Posterior cingulate gyrus (tissue), 11 donors: Measurements from ENCODE around the gene DMWD.
"Not testable (repeated sequence)": the region's sequence is repeated elsewhere in the genome, so short reads cannot be mapped to it uniquely, and the experiment has no call there.

Experiments used
- DNase-seq, 10 donors: peaks; one replicate each; pipeline versions ENCODE4 v3.0.0 to v3.0.0-alpha.2; 2020 to 2021; ENCODE audit warnings: mixed read lengths in 3 of 10
- intact Hi-C: fragments of 100-400 bp; cut with DNase I; formaldehyde crosslinking; loops from one replicate; pipeline ENCODE4 v1.15.1; 2023

Gene DMWD

DNA sequence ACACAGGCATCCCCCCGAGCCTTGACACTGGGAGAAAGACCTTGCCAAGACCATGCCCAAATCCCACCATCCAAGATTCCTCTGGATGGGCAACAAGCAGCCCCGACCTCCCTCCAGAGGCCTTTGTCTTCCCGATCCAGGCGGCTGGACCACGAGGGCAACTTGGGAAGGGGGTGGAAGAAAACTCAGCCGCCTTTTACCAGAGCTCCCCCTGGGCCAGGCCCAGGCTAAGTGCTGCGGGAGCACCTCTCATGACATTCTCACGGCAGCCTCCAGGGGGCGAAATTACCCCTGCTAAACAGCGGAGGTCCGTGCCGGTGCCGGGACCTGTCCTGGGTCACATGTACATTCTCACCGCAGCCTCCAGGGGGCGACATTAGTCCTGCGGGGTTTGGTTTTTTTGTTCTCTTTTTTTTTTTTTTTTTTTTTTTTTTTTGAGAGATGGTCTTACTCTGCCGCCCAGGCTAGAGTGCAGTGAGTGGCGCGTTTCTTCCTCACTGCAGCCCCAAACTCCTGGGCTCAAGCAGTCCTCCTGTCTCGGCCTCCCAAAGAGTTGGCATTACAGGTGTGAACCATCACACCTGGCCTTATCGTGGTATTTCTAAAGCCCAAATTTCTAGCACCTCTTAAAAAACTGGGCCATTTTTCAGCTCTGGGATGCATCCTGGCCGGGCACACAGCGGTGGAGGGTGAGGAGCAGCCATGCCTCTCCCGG, 24.5 kb upstream of the DMWD start:
- intact Hi-C loops, result no loop called here

DNA sequence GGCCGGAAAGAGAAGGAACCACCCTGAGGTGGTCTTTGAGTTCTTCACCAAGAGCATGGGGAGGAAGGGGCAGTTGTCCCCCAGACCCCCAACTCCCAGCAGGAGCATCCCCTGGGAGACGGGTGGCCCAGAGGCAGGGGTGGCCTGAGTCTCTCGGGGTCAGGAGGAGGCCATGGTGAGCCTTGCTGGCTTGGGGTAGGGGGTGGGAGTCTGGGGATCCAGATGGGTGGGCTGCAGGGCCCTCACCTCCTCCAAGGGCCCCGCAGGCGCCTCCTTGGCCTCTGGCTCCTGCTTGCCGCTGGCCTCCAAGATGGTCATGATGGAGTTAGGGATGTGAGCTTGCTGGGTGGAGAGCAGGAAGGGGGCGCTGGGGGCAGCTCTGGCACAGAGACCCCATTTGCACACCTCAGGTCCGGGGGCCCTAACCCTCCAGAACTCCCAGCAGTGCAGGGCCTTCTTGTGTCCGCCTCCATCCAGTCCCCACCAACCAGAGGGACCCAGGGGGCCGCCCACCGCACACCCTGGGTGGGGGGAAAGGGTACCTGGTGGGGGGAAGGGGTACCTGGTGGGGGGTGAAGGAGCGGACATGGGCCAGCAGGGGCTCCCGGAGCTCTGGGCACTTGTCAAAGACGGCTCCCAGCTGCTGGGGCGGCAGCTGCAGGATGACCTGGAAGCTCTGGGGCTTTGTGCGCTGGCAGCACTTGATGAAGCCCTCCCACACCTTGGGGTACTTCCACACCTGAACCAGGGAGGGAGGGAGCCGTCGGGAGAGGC, 23.8 kb upstream of the DMWD start:
- intact Hi-C loops, result no loop called here
- no peak for DNase-seq

More for the DNA sequence above, 24.5 kb upstream of the DMWD start:
- peak; percentile 67 to 97 (median 85) for DNase-seq

DNA sequence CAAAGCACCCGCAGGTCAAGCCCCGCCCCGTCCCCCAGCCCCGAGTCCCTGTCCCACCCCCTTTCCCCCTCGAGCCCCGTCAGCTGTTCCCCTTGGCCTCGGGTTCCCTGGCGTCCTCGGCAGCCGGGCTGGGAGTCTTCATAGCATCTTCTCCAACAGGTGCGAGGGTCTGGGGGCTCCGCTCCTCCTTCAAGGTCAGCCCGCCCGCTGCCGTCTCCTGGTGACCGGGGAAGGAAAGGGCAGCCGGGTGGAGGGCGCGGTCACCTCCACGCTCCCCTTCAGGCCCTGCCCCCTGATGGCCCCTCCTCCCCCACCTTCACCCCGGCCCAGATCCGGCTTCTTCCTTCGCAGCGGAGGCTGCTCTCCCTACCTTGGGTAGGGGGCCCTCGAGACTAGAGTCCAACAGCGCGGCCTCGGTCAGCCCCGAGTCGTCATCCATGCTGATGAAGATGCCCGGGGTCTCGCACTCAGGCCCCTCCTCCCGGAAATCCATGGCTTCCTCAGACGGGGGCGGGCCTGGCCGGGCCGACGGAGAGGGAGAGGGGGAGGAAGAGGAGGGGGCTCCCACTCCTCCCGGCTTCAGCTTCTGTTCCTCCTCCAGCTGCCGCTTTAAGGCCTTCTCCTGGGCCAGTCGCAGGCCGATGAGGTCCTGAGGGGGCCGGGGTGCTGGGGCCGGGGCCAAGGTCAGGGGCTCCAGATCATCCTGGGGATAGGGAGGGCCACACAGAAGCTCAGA, 23.0 kb upstream of the DMWD start:
- intact Hi-C loops, result no loop called here
- no peak for DNase-seq

DNA sequence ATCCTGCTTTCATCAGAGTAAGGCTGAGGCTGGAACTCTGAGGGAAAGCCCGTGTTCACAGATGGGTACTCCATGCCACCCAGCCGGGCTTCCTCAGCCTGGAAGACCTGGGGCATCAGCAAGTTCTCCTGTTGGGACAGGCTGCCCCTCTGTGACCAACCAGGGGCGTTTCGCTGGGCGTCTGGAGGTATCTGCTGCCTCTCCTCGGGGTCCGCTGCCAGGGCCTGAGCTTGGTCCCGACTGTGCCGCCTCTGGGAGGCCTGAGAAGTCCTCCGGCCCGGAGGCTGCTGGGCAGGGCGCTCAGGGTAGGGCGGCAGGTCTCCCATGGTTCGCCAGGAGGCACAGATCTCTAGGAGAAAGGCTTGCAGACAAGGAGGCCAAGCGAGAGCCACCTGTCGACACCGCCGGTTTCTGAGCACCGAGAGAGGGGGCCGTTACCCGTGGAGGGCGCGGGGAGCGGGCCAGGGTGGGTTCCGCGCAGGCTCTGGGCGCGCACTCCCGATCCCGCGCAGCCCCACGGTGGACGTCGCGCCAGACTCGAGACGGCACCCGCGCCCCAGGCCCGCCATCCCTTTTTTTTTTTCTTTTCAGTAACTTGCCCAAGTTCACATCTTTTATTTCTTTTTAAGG, 22.3 kb upstream of the DMWD start, which contains the start of gene RSPH6A:
Gene RSPH6A, minus strand, starts transcription at position 458 of the 630 bp plus-strand sequence. Its CDS starts 132 bp downstream, at position 326.
- intact Hi-C loops, result no loop called here
- DNase-seq, result no peak

DNA sequence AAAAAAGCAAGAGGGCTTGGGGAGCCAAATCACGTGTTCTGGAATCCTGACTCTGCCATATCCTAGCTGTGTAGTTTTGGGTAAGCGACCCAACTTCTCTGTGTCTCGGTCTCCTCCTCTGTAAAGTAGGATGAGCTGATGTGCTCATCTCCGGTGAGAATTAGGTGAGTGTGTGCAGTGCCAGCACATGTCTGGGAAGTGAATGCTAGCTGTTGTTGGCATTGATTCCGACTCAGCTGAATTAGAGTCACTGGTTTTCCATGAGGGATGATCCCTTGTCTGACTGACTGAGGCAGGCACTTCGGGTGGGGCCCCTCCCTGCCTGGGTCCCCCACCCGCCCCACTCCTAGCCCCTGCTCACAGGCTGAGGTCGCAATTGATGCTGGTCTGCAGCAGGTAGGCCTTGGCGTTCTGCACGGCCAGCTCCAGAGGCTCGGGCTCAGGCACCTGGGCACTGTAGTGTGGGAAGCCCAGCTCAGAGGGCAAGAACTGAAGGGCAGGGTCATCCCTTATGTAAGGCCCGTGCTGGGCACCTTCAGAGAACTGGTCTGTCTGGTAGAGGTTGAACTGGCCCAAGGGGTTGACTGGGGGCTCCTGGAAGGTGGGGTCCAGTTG, 21.6 kb upstream of the DMWD start:
- intact Hi-C loops, result no loop called here
- DNase-seq, result no peak

DNA sequence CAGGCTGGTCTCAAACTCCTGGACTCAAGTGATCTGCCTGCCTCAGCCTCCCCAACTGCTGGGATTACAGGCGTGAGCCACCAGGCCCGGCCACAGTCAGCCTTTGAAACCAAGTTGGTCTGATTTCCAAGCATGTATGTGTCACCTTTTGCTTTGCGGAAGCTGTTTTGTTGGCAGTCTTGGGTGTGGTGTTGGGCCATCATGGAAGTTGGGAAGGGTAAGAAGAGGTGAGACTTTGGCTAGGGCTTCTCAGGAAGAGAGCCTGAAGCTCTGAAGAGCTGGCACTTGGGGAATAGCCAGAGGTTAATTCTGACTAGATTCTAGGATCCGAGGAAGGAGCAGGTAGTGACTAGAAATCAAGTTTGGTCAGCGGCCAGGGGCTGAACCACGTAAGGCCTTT, 19.7 kb upstream of the DMWD start:
- no peak for DNase-seq
- intact Hi-C loops, result no loop called here

DNA sequence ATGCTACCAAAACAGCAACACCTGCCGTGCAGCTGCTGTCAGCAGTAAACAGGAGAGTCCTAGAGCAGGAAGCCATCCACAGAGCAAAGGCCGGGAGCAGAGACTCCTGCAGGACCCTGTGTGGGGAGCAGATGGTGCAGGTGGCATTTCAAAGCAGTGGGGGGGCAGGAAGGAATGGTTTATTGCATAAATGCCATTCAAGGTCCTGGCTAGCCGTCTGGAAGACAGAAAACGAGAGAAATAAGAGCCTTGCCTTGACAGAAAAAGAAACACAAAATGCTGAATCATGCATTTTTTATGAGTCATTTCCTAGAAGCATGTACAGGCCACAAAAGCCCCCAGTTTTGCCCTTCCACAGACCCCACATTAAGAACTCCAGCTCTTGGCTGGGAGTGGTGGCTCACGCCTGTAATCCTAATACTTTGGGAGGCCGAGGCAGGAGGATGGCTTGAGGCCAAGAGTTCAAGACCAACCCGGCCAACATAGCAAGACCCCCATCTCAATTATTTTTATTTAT, 17.1 kb upstream of the DMWD start:
- intact Hi-C loops, result no loop called here
- DNase-seq, result no peak

DNA sequence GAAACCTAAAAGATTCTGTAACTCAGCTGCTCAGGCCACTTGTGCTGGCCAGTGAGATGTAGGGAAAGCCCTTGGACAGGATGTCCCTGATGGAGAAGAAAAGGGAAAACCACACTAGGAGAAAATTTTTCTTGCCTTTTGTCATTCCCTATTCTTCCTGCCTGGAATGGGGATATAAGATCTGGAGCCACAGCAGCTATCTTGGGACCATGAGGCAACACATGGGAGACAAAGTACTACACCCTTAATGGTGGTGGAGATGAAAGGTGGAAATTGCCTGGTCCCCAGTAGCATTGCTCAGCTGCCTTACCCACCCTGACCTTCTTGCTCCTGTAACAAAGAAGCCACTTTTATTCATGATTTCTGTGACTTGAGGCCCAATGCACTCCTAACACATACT, 13.1 kb upstream of the DMWD start:
- intact Hi-C loops, result no loop called here
- no peak for DNase-seq

DNA sequence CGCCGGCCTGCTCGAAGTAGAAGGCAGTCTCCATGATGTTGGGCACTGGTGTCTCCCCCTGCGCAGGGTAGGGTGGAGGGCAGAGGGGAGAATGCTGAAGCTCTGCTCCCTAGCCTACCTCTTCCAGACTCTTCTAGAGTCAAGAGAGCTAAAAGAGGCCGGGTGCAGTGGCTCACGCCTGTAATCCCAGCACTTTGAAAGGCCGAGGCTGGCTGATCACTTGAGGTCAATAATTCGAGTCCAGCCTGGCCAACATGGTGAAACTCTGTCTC, 12.2 kb upstream of the DMWD start:
- no peak for DNase-seq
- intact Hi-C loops, result no loop called here

DNA sequence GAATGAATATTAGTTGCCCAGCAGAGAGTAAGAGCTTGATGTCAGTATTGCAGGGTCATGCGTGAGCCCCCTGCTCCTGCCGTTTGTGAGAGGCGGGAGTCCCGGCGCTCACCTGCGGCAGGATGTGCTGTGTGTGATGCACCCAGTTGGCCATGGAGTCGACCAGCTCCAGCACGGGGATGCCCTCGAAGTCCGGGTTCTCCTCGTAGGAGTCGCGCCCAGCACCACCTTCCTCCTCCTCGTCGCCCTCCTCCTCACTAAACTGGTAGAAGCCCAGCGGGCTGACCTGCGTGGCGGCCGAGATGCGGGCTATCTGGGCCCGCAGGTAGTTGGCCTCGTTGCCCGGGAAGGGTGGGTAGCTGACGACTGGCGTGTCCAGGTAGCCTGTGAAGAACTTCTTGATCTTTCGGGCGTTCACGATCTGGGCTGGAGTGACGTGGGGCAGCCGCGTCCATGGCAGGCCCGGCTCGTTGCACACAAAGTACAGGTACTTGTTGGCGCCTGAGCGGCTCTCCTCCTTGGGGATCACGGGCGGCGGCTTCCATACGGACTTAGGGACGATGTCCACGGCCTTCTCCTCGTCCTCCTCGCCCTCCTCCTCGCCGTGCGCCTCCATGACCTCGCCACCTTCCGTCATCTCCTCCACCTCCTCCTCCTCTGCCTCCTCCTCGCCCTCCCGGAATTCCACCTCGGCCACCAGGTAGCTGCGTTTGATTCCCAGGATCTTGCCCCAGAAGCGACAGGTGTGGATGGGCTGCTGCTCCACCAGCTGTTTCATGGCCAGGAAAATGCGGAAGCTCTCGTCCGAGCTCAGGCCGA, 11.7 kb upstream of the DMWD start:
- intact Hi-C loops, result no loop called here
- no peak for DNase-seq

DNA sequence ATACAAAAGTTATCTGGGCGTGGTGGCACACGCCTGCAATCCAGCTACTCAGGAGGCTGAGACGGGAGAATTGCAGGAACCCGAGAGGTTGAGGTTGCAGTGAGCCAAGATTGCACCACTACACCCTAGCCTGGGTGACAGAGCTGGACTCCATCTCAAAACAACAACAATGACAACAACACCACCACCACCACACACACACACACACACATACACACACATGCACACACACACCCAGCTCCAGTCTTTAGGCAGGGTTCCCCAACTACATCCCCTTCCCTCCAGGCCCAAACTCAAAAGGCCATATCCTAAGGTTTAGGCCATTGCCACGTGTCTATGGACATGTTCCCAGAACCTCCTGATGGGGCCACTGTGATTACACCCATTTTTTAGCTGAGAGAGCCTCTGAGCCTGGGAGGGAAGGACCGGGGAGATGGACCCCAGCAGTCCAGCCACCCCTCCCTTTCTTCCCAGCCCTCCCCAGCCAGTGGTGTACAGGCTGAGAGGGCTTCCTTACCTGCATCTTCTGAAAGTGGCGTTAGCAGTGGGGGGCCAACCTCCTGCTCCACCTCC, 9.0 kb upstream of the DMWD start:
- intact Hi-C loops, result no loop called here
- no peak for DNase-seq

DNA sequence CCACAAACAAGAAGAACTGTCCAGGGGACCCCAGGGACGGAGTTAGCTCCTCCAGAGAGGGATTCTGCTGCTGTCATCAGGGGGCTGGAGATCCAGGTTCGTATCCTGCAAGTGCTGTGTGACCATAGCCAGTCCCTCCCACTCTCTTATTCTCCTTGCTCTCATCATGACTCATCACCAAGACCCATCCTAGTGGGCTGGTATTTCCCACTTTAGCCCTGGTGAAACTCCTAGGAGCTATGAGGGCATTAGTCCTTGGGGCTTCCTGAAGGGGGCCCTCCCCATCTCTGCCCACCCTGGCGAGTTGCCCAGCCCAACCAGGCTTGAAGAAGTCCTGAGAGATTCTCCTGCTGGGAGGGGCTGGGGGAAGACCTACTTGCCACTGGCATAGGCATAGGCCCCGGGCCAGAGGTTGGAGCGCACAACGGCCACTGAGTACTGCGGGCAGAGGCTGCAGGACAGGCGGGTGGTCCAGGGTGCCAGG, 7.5 kb upstream of the DMWD start:
- intact Hi-C loops, result no loop called here
- DNase-seq, result peak in 1 of 10 donors; percentile 80

DNA sequence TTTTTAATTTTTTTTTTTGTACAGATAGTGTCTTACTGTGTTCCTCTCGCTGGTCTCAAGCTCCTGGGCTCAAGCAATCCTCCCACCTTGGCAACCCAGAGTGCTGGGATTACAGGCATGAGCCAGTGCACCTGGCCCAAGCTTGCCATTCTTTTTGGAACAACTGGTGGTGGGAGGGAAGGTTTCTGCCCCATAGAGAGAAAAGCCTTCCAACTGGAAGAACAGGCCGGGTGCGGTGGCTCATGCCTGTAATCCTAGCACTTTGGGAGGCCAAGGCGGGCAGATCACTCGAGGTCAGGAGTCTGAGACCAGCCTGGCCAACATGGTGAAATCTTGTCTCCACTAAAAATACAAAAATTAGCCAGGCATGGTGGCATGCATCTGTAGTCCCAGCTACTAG, 6.9 kb upstream of the DMWD start:
- DNase-seq, result not testable (repeated sequence)
- intact Hi-C loops, result loop anchor here (1.0 kb wide), 1 partner anchor 29 kb away; no protein-coding TSS in a partner anchor

DNA sequence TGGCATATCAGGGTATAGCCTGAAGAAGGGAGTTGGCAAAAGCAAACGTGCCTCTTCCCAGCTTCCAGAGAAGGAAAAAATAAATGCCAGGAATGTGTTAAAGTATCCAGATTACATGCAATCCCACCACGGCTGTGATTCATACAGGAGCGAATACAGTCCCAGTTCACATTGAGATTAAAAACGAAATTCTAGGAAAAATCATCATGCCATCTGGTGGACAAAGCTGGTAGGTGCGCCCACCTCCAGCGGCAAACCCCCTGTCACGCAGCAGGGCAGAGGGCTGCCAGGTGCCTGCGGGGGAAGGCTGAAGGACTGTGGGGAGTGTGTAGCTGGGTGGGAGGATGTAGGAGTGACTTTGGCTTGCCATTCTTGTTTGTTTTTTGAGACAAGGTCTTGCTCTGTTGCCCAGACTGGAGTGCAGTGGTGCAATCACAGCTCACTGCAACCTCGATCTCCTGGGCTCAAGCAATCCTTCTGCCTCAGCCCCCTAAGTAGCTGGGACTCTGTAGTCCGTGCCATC, 6.4 kb upstream of the DMWD start:
- DNase-seq, result peak in 6 of 10 donors; percentile 53 to 87 (median 68)
- intact Hi-C loops, result loop anchor here (1.0 kb wide), 1 partner anchor 29 kb away; no protein-coding TSS in a partner anchor

DNA sequence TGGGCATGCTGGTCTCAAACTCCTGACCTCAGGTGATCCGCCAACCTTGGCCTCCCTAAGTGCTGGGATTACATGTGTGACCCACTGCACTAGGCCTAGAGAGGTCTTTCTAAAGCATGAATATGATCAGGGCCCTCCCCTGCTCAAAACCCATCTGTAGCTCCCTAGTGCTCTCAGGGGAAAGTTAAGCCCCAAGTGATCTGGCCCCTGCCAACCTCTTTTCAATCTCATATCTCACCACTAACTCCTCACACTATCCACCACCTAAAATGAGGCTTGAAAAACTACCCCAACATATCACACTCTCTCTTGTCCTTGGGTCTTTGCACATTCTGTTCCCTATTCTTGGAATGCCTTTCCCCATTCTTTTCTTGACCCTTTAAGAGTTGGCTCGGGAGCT, 2.0 kb upstream of the DMWD start:
- intact Hi-C loops, result no loop called here
- no peak for DNase-seq

DNA sequence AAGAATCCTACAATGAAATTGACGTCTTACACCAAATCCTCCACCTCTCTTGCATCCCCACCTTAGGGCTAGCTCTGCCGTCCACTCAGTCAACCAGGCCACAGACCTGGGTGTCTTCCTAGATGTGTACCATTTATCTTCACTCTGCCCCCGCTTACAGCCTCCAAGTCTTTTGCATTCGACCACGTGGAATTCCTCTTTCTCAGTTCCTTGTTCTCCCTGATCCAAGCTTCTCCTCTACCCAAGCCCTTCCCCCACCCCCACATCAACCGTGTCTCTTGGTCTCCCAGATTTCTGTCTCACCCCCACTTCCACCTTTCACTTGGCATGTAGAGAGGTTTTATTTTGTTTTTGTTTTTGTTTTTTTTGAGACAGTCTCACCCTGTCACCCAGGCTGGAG, 1.2 kb upstream of the DMWD start:
- DNase-seq, result no peak
- intact Hi-C loops, result no loop called here

DNA sequence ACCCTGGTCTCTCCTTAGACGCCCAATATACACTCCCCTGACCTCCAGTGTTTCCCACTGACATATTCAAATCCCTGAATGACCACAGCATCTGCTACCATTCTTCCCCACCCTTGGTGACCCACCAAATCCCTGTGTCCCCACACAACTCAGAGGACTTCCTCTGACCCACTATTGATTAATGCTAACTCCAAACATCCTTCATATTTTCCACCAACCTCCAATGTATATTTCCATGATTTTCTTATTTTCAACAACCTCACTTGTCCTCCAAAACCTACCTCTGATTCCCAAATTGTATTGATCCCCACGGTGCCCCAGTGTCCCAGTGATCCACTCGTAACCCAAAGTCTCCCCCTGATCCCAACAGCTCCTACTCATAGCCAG, 526 bp upstream of the DMWD start:
- intact Hi-C loops, result no loop called here
- DNase-seq, result no peak

DNA sequence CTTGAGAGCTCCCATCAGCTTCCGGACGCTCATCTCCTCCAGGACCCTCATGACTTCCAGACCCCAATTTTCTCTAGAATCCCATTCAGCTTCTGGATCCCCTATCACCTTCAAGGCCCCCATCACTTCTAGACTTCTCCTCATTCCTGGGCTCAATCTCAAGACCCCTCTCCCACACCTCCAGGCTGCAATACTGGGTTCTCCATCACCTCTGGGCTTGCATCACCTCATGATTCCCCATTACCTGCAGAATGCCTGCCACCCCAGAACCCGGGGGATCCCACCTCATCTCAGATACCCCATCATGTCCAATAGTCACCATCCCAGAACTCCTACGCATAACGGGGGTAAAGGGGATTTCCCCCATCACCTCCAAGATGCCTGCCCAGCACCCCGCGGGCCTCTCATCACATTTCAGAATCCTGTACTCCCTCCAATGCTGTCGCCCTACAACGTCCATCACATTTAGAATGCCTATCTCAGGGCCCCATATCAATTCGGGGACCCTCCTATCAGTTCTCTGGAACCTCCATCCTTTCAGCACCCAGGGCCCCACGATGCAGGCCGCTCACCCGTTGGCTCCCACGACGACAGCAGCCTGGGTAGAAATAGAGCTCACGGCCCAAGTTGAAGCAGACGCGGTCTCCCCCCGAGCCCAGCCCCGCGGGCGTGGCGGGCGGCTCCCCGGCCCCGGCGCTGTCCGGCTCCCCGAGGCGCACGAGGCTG, 738 bp downstream of the DMWD start:
- DNase-seq, result no peak
- intact Hi-C loops, result no loop called here
